HG02852 (cell line): ENCODE measurements around the gene EXOSC10.
"Not testable (repeated sequence)": the region's sequence is repeated elsewhere in the genome, so short reads cannot be mapped to it uniquely, and the experiment has no call there.

Experiments
- ATAC-seq: cut with Tn5 transposase; IDR thresholded peaks from one replicate; pipeline ENCODE4 v1.9.1; 2021; ENCODE audit warnings: mild to moderate bottlenecking, moderate library complexity; ENCODE audit not compliant: unreplicated experiment

EXOSC10 gene

DNA sequence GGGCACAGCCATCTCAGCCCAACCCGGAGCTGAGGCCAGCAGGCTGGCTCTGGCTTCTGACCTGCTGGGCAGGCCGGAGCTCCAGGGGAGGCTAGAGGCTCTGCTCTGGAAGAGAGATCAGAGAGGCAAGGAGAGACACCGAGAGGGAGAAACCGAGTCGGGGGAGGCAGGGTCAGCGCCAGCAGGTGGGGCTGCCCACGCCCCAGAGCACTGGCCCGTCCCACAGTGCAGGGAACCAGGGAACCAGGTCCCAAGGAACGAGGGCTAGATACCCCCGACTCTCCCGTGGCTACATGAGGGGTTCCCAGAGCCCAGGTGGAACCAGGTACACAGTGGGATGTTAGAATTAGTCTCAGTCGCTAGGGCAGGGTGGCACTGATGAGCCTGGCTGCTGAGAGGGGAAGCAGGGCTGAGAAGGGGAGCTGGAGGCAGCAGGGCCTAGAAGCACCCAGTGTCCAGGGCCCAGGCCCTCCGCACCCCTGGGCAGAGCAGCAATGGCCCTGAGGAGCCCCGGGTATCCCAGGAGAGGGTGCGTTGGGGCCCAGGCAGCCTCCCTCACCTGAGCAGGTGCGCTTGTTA lies 54.7 kb downstream of the EXOSC10 start:
- ATAC-seq = no peak

DNA sequence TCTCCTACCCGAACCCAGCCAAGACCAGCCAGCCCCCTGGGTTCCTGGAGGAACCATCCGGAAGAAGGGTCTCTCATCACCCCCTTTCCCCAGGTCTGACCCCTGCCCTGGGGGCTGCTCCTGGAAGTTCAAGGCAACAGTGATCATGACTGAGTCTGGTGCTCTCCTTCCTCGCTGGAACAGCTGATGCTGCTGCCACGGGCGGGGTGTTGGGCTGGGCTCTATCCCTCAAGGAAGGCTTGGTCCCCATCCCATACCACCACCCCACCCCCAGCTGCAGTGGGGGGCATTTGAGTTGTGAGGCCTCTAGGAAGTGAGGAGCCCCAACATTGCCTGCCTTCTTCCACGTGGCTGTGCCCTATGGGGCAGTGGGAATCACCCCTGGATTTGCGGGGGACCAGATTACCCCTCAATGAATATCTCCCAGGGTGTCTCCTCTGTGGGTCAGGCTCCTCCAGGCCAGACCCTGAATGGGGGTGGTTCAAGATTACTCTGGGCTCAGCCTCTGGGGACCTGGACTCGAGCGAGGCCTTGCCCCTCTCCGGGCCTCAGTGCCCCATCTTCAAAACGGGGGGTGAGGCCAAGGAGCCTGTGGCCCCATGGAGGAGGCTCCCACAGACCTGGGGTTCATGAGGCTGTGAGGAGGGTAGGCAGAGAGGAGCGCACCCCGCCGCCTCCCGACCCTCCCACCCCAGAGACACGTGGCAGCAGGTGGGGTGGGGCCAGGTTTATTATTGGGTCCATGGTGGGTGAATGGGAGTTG lies 55.4 kb downstream of the EXOSC10 start:
- no peak for ATAC-seq

DNA sequence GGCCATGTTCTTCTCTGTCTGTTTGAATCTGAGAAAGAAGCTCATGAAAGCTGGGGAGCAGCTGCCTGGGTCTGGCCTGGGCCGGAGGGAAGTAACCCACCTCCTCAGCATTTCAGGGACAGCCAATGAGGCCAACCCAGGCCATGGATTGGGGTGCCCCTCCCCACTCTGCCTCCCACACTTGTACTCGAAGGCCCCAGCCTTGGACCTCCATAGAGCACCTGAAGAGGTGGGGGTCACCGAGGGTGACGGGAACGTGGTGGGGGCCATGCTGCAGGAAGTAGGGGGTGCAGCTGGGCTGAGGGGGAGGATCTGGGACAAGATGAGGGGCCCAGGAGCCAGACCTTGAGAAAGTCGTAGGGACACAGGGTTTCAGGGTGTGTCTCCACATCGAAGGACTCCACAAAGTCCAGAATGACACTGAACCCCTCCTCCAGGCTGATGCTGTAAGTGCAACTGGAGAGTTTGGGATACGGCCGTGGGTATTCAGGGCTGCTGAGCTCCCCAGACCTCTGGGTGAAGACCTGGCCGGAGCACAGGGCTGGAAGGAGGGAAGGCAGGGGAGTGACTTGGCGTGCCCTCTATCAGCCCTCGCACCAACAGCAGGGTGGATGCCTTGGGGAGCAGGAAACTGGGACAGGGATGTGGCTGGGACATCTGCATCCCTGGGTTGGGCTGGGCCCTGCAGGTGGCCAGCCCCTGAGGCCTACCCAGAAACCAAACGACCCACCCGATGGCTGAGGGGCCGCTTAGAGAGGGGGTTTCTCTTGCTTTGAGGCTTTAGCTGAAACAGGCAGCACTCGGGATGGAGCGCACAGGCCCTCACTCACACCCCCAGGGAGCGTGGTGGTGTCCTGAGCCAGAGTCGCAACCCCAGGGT lies 56.4 kb downstream of the EXOSC10 start:
- no peak for ATAC-seq

GRCh38 chr1:11042065-11042464 lies 57.6 kb downstream of the EXOSC10 start:
- ATAC-seq = no peak

DNA sequence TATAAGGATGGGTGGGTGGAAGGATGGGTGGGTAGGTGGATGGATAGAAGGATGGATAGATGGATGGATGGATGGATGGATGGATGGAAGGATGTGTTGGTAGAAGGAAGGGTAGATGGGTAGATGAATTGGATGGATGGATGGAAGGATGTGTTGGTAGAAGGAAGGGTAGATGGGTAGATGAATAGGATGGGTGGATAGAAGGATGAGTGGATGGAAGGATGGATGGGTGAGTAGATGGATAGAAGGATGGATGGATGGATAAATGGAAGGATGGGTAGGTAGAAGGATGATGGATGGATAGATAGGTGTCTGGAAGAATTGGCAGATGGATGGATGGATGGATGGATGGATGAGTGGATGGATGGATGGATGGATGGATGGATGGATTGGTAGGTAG lies 58.6 kb downstream of the EXOSC10 start:
- no peak for ATAC-seq

- not testable (repeated sequence) for ATAC-seq
These were observed 59.6 kb downstream of the EXOSC10 start for GRCh38 chr1:11040105-11040429.

DNA sequence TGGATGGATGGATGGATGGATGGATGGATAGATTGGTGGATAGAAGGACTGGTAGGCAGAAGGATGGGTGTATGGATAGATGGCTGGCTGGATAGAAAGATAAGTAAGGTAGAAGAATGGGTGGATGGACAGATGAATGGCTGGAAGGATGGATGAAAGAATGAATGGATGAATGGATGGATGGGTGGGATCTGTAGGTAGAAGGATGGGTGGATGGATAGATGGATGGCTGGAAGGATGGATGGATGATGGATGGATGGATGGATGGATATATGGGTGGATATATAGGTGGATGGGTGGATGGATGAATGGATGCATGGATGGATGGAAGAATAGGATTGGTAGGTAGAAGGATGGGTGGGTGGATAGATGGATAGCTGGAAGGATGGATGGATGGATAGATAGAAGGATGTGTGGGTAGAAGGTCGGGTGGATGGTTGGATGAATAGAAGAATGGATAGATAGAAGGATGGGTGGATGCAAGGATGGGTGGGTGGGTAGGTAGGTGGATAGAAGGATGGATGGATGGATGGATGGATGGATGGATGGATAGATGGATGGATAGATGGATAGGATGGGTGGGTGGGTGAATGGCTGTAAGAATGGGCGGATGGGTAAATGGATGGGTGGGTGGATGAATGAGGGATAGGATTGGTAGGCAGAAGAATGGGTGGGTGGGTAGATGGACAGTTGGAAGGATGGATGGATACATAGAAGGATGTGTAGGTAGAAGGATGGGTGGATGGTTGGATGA lies 60.1 kb downstream of the EXOSC10 start:
- no peak for ATAC-seq

DNA sequence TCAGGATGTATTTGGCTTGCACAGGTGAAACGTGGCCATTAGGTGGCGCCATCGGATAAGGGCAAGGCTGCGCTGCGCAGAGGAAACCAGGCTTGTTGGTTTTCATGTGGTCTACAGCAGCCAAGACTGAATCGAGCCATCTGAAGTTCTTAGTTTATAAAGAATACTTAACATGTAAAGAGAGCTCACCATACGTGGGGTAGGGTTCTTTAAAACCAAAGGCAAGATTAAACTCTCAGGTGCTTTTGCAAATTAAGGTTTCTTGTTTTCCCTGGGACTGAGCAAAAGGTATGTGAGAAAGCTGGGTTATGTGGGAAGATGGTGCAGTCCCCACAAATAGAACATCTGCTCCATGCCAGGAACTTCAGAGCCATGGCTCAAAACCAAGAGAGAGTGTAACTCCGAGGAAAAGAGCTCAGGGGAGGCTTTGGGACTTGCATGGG lies 61.9 kb downstream of the EXOSC10 start:
- no peak for ATAC-seq

DNA sequence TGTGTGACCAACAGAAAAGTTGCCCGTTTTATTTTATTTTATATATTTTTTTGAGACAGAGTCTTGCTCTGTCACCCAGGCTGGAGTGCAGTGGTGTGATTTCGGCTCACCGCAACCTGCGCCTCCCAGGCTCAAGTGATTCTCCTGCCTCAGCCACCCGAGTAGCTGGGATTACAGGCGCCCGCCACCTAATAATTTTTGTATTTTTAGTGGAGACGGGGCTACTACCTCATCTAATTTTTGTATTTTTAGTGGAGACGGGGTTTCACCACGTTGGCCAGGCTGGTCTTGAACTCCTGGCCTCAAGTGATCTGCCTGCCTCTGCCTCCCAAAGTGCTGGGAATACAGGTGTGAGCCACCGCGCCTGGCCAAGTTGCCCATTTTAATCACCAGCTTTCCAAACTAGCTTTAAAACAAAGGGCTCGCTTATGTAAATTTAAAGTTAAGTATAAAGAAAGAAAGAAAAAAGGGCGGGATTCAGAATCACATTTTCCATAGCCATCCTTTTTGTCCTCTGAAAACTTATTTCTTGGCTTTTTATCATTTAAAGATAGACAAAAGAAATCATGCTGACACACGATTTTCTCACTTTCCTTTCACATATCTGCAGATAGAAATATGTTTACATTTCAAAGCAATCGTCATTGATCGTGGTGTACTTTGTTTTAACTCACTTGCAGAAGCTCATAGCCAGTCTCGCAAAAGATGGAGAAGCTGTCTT lies 62.5 kb downstream of the EXOSC10 start:
- not testable (repeated sequence) for ATAC-seq

DNA sequence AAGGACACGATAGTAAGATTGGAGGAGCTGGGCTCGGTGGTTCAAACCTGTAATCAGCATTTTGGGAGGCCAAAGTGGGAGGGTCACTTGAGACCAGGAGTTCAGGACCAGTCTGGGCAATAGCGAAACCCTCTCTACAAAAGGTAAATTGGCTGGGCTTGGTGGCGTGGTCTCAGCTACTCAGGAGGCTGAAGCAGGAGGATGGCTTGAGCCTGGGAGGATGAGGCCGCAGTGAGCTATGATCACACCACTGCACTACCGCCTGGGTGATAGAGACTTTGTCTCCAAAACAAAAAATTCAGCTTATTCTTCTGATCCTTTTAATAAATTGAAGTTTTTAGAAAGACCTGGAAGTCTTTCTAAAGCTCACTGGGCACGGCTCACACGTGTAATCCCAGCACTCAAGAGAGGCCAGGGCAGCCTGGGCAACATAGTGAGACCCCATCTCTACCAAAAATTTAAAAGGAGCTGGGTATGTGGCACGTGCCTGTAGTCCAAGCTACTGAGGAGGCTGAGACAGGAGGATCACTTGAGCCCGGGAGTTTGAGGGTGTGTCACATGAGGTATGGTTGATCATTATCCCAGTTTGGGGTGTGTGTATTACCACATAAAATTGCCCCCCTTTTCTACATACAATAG lies 67.9 kb downstream of the EXOSC10 start:
- no peak for ATAC-seq

DNA sequence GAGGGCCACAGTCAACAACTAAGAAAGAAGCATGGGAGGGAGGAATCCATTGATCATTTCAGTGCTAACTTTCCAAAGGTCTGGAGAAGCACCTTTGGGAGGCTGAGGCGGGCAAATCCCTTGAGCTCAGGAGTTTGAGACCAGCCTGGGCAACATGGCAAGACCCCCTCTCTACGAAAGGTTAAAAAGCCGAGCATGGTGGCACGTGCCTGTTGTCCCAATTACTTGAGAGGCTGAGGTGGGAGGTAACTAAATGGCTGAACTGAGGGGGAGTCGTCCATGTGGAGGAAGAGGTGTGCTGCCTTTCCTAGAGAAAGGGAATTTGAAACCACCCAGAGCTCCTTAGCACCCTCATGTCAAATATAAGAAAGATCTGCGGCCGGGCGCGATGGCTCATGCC lies 68.8 kb downstream of the EXOSC10 start:
- ATAC-seq = no peak

GRCh38 chr1:11028018-11028417 lies 71.7 kb downstream of the EXOSC10 start:
- ATAC-seq = no peak

DNA sequence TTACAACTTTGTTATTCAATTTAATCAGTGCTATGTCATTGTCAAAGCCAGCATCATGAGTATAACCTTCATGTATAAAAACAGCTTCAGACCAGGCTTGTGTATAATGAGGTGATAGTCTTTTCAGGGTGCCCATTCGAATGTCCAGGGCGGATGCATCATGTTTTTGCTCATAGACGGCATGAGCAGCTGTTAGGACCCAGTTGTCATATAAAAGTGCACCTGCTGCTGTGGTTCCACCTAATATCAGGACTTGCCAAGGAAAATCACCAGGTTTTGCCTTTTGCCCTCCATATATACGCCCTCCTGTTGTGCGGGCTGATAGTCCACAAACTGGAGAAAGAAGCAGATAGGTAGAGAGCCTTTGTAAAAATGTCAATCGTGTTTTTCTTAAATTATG lies 72.4 kb downstream of the EXOSC10 start:
- no peak for ATAC-seq

DNA sequence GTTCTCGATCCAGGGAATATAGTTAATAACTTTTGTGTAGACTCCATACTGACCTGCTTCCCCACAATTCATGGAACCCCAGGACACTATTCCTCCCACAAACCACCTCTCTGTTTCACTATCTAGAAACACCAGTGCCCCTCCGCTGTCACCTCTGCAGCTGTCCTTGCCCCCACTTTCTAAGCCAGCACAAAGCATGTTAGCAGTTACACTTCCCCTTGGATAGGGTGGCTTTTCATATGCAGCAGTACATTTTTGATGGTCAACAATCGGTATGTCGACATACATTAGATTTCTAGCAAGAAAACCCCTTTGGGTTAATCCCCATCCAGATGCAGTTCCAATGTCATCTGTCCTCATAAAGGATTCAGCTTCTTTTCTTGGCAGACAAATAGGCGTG lies 72.8 kb downstream of the EXOSC10 start:
- ATAC-seq = no peak

GRCh38 chr1:11026052-11026451 lies 73.6 kb downstream of the EXOSC10 start:
- no peak for ATAC-seq

DNA sequence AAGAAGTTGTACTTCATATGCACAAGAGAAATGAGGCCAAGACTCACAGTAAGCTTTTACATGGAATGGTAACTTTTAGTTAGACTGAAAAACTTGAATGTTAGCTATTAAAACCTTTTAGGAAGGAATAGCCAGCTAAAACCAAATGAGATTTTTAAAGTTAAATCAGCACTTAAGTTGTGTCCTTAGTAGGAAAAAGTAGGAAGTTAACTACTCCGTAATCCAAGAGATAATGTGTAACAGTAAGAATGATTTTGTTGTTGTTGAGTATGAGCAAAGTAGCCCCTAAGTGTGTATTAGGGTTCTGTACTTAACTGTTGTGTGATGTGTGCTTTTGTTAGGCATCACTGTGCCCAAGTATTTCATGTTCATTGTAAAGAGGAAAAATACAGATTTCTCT lies 74.1 kb downstream of the EXOSC10 start:
- ATAC-seq = no peak

- ATAC-seq = no peak
These were observed 74.8 kb downstream of the EXOSC10 start for GRCh38 chr1:11024874-11025203.

DNA sequence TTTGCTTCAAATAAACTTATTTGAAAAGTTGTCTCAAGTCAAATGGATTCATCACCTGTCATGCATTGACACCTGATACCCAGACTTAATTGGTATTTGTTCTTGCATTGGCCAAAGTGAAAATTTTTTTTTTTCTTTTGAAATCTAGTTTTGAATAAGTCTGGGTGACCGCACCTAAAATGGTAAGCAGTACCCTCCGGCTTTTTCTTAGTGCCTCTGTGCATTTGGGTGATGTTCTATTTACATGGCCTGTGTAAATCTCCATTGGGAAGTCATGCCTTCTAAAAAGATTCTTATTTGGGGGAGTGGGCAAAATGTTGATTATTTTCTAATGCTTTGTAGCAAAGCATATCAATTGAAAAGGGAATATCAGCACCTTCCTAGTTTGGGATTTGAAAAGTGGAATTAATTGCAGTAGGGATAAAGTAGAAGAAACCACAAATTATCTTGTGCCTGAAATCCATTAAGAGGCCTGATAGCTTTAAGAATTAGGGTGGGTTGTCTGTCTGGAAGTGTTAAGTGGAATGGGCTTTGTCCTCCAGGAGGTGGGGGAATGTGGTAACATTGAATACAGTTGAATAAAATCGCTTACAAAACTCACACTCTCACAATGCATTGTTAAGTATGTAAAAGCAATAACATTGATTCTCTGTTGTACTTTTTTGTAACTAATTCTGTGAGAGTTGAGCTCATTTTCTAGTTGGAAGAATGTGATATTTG lies 75.4 kb downstream of the EXOSC10 start:
- ATAC-seq = no peak

GRCh38 chr1:11023201-11023600 lies 76.5 kb downstream of the EXOSC10 start:
- no peak for ATAC-seq

DNA sequence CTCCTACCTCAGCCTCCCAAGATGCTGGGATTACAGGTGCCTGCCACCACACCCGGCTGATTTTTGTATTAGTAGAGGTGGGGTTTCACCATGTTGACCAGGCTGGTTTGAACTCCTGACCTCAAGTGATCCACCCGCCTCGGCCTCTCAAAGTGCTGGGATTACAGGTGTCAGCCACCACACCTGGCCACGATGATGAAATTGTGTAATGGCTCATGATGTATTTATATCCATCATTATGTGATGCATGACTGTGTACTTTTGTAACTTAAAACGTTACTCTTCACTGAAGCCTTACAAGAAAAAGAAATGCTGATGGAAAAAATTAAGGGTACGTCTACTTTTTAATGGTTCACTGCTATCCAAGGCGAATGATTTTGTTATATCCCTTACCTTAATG lies 79.7 kb downstream of the EXOSC10 start:
- no peak for ATAC-seq
